Neutrophil (primary cell): ENCODE data around the gene NBEAL2.
A peak's percentile ranks its signal among the peaks of the same experiment; 100 is the strongest.

Experiments used
- H3K27ac ChIP-seq: fragments of 200-600 bp; sonication (generic); 2 replicates; pipeline ENCODE4 v1.5.1; 2016; ENCODE audit warnings: mild to moderate bottlenecking, moderate library complexity
- H3K27me3 ChIP-seq: fragments of 200-600 bp; sonication (generic); 2 replicates; pipeline ENCODE4 v1.6.0; 2016; ENCODE audit warnings: mild to moderate bottlenecking
- H3K36me3 ChIP-seq: fragments of 200-600 bp; sonication (generic); 2 replicates; pipeline ENCODE4 v1.5.1; 2017
- H3K4me1 ChIP-seq, 2 experiments: fragments of 200-600 bp in 1 of 2; sonication (generic) in 1 of 2; 1 replicate in 1 of 2; 2 replicates in 1 of 2; pipeline versions ENCODE4 v1.5.1 to v1.6.1; 2013 to 2016; ENCODE audit warnings: low read depth in 1 of 2, low read length in 1 of 2, mild to moderate bottlenecking in 1 of 2, moderate library complexity in 1 of 2; ENCODE audit not compliant: control insufficient read depth in 1 of 2, insufficient read depth in 1 of 2
- H3K4me3 ChIP-seq, 2 experiments: fragments of 200-600 bp in 1 of 2; sonication (generic) in 1 of 2; 1 replicate in 1 of 2; 2 replicates in 1 of 2; pipeline ENCODE4 v1.5.1; 2013 to 2016; ENCODE audit warnings: low read depth in 1 of 2, low read length in 1 of 2, mild to moderate bottlenecking in 1 of 2, moderate library complexity in 1 of 2
- H3K9me3 ChIP-seq: fragments of 200-600 bp; sonication (generic); 2 replicates; pipeline ENCODE4 v1.5.1; 2016
- CTCF ChIP-seq: fragments of 200-600 bp; sonication (generic); IDR thresholded peaks from 2 replicates; pipeline ENCODE4 v1.5.1; 2016; ENCODE audit warnings: antibody characterized with exemption

NBEAL2 gene

GRCh38 chr3:47056705-47057104 is 77.2 kb downstream of the NBEAL2 start:
- Histone ChIP-seq H3K9me3 (no peaks in the 10 kb centered on the region), H3K4me3 (peak overlapping the region in 1 of 2 experiments; percentile 38), H3K27ac (peak overlapping the region; percentile 87), H3K27me3 (no peaks in the 10 kb centered on the region), H3K36me3 (peaks cover 23% of the 10 kb centered on the region), H3K4me1 (peaks cover 29 to 33% of the 10 kb centered on the region in 2 experiments)
- TF ChIP-seq CTCF, result no peak

- no peaks in the 10 kb centered on the region for H3K9me3 ChIP-seq
- peak overlapping the region; percentile 87 for H3K27ac ChIP-seq
- peaks cover 26 to 33% of the 10 kb centered on the region in 2 experiments for H3K4me1 ChIP-seq
- H3K4me3 ChIP-seq, result peak overlapping the region; percentile 33 to 38
- H3K27me3 ChIP-seq, result no peaks in the 10 kb centered on the region
- TF ChIP-seq CTCF, result no peak
- peaks cover 23% of the 10 kb centered on the region for H3K36me3 ChIP-seq
Observed at GRCh38 chr3:47057212-47057671, 77.8 kb downstream of the NBEAL2 start.
